Measurements from ENCODE around the gene OR4D6.

OR4D6 gene

DNA sequence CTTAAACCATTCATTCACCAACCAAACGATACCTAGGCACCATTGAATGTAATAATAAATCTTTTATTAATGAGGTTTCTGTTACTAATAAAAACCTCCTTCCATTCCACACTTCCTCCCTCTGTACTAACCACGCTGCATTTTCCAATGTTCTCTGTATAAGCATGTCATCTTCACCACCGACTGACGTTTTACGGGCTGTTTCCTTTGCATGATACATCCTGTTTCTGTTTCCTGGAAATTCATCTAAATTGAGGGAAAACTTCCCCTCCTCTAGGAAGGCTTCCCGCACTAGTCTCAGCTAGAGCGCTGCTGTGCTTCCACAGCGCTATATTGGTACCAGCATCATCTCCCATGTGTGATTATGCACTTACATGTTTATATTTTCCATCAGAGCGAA is 18.4 kb downstream of the OR4D6 start:
- Histone ChIP-seq H4K8ac (ENCODE audit: low read depth, low read length) (no peak overlapping the region), H3K79me2 (ENCODE audit: control insufficient read depth, insufficient read depth, low read length) (no peaks in the 10 kb centered on the region), H3K4me1 (ENCODE audit: control insufficient read depth, low read depth, low read length) (no peaks in the 10 kb centered on the region), H2BK15ac (replicated peaks; ENCODE audit: low read depth) (no peak overlapping the region), H2BK5ac (ENCODE audit: low read length) (no peak overlapping the region), H3K18ac (ENCODE audit: low read length) (no peak overlapping the region), H3K23ac (ENCODE audit: low read length) (no peak overlapping the region), H3K27ac (ENCODE audit: low read depth, low read length) (no peak overlapping the region), H2AK5ac (ENCODE audit: low read length) (no peak overlapping the region), H3K36me3 (ENCODE audit: control insufficient read depth, insufficient read depth, low read length) (no peaks in the 10 kb centered on the region), H3K4me3 (ENCODE audit: low read length) (no peak overlapping the region), H3K4ac (ENCODE audit: low read depth, low read length) (no peak overlapping the region), H2BK120ac (ENCODE audit: low read depth, low read length) (no peak overlapping the region), H3K79me1 (ENCODE audit: low read length) (no peaks in the 10 kb centered on the region), H3K27me3 (ENCODE audit: insufficient read depth, low read length, poor library complexity) (no peaks in the 10 kb centered on the region), H3K4me2 (ENCODE audit: low read length) (no peak overlapping the region), H3K9ac (ENCODE audit: low read length) (no peak overlapping the region), H4K5ac (ENCODE audit: low read length) (no peak overlapping the region), H3K56ac (ENCODE audit: low read length) (no peak overlapping the region)
- no CpG with 5 or more reads among the region's 9 CpGs for WGBS (ENCODE audit: extremely low coverage, insufficient coverage, low lambda C conversion rate)
- no peak for DNase-seq

DNA sequence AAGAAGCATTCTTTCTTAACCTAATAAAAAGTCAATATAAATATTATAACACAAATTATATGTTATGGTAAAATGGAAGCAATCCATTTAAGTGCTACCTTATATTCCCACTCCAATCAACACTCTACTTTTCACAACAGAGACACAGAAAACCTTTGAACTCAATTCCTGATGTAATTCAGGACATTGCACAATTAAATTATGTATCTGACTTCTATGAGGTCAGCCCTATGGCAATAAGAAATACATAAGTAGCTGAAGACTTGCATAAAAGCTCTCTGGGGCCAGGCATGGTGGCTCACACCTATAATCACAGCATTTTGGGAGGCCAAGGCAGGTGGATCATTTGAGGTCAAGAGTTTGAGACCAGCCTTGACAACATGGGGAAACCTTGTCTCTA is 23.1 kb downstream of the OR4D6 start:
- H3K23ac ChIP-seq (ENCODE audit: low read length): no peak overlapping the region
- H3K4ac ChIP-seq (ENCODE audit: low read depth, low read length): no peak overlapping the region
- H3K79me2 ChIP-seq (ENCODE audit: control insufficient read depth, insufficient read depth, low read length): no peaks in the 10 kb centered on the region
- no peak overlapping the region for H3K9ac ChIP-seq (ENCODE audit: low read length)
- no peaks in the 10 kb centered on the region for H3K4me1 ChIP-seq (ENCODE audit: control insufficient read depth, low read depth, low read length)
- H3K18ac ChIP-seq (ENCODE audit: low read length): no peak overlapping the region
- H3K27me3 ChIP-seq (ENCODE audit: insufficient read depth, low read length, poor library complexity): no peaks in the 10 kb centered on the region
- no peaks in the 10 kb centered on the region for H3K79me1 ChIP-seq (ENCODE audit: low read length)
- no peak overlapping the region for H2BK5ac ChIP-seq (ENCODE audit: low read length)
- DNase-seq: no peak
- H3K4me3 ChIP-seq (ENCODE audit: low read length): no peak overlapping the region
- no peak overlapping the region for H2AK5ac ChIP-seq (ENCODE audit: low read length)
- no peak overlapping the region for H3K4me2 ChIP-seq (ENCODE audit: low read length)
- H3K36me3 ChIP-seq (ENCODE audit: control insufficient read depth, insufficient read depth, low read length): no peaks in the 10 kb centered on the region
- H3K56ac ChIP-seq (ENCODE audit: low read length): no peak overlapping the region
- H2BK120ac ChIP-seq (ENCODE audit: low read depth, low read length): no peak overlapping the region
- no peak overlapping the region for H4K8ac ChIP-seq (ENCODE audit: low read depth, low read length)
- no peak overlapping the region for H2BK15ac ChIP-seq (replicated peaks; ENCODE audit: low read depth)
- H4K5ac ChIP-seq (ENCODE audit: low read length): no peak overlapping the region
- H3K27ac ChIP-seq (ENCODE audit: low read depth, low read length): no peak overlapping the region

DNA sequence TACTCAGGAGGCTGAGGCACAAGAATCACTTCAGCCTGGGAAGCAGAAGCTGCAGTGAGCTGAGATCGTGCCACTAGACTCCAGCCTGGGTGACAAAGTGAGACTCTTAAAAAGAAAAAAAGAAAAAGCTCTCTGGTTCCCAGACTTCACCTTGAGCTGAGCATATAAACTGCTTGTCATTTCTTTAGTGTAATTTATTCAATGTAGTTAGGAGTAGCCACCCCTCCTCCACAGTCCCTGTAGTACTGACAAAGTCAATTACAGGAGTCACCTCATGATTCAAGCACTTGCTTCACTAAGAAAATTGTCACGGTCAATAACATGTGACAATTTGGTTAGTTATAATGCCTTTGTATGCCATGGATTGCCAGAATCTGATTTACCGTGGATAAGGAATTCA is 23.6 kb downstream of the OR4D6 start:
- H3K79me2 ChIP-seq (ENCODE audit: control insufficient read depth, insufficient read depth, low read length): no peaks in the 10 kb centered on the region
- H3K4ac ChIP-seq (ENCODE audit: low read depth, low read length): no peak overlapping the region
- no peak overlapping the region for H4K5ac ChIP-seq (ENCODE audit: low read length)
- no peak overlapping the region for H3K4me2 ChIP-seq (ENCODE audit: low read length)
- no peaks in the 10 kb centered on the region for H3K27me3 ChIP-seq (ENCODE audit: insufficient read depth, low read length, poor library complexity)
- H4K8ac ChIP-seq (ENCODE audit: low read depth, low read length): no peak overlapping the region
- H3K36me3 ChIP-seq (ENCODE audit: control insufficient read depth, insufficient read depth, low read length): no peaks in the 10 kb centered on the region
- no peak overlapping the region for H2BK5ac ChIP-seq (ENCODE audit: low read length)
- H3K23ac ChIP-seq (ENCODE audit: low read length): no peak overlapping the region
- H3K18ac ChIP-seq (ENCODE audit: low read length): no peak overlapping the region
- H3K9ac ChIP-seq (ENCODE audit: low read length): no peak overlapping the region
- H3K27ac ChIP-seq (ENCODE audit: low read depth, low read length): no peak overlapping the region
- no peak overlapping the region for H2BK120ac ChIP-seq (ENCODE audit: low read depth, low read length)
- no peak overlapping the region for H3K56ac ChIP-seq (ENCODE audit: low read length)
- no peak overlapping the region for H3K4me3 ChIP-seq (ENCODE audit: low read length)
- no peaks in the 10 kb centered on the region for H3K79me1 ChIP-seq (ENCODE audit: low read length)
- no CpG with 5 or more reads among the region's 3 CpGs for WGBS (ENCODE audit: extremely low coverage, insufficient coverage, low lambda C conversion rate)
- no peak overlapping the region for H2AK5ac ChIP-seq (ENCODE audit: low read length)
- no peak for DNase-seq
- no peak overlapping the region for H2BK15ac ChIP-seq (replicated peaks; ENCODE audit: low read depth)
- H3K4me1 ChIP-seq (ENCODE audit: control insufficient read depth, low read depth, low read length): no peaks in the 10 kb centered on the region

DNA sequence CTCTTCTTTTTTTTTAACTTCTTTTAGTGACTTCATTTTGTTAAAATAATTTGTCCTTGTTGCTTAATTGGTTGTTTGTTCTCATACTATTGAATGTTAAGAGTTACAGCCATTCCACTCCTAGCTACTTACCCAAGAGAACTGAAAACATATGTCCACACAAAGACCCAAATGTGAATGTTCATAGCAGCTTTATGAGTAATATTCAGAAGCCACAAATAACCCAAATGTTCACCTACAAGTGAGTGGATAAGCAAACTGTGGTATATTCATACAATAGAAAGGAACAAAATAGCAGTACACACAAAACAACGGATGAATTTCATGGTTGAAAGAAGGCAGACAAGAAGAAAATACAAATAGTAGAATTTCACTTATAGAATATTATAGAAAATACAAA is 45.2 kb downstream of the OR4D6 start:
- WGBS (ENCODE audit: extremely low coverage, insufficient coverage, low lambda C conversion rate): no CpG with 5 or more reads among the region's 1 CpG
- no peak overlapping the region for H3K9ac ChIP-seq (ENCODE audit: low read length)
- no peak overlapping the region for H3K56ac ChIP-seq (ENCODE audit: low read length)
- H4K5ac ChIP-seq (ENCODE audit: low read length): no peak overlapping the region
- H3K4ac ChIP-seq (ENCODE audit: low read depth, low read length): no peak overlapping the region
- H2BK5ac ChIP-seq (ENCODE audit: low read length): no peak overlapping the region
- no peaks in the 10 kb centered on the region for H3K36me3 ChIP-seq (ENCODE audit: control insufficient read depth, insufficient read depth, low read length)
- no peak overlapping the region for H3K4me3 ChIP-seq (ENCODE audit: low read length)
- H3K23ac ChIP-seq (ENCODE audit: low read length): no peak overlapping the region
- no peak for DNase-seq
- H2BK120ac ChIP-seq (ENCODE audit: low read depth, low read length): no peak overlapping the region
- H3K27me3 ChIP-seq (ENCODE audit: insufficient read depth, low read length, poor library complexity): no peaks in the 10 kb centered on the region
- no peaks in the 10 kb centered on the region for H3K79me2 ChIP-seq (ENCODE audit: control insufficient read depth, insufficient read depth, low read length)
- H3K4me1 ChIP-seq (ENCODE audit: control insufficient read depth, low read depth, low read length): no peaks in the 10 kb centered on the region
- no peak overlapping the region for H2BK15ac ChIP-seq (replicated peaks; ENCODE audit: low read depth)
- H2AK5ac ChIP-seq (ENCODE audit: low read length): no peak overlapping the region
- no peak overlapping the region for H3K18ac ChIP-seq (ENCODE audit: low read length)
- no peaks in the 10 kb centered on the region for H3K79me1 ChIP-seq (ENCODE audit: low read length)
- H3K27ac ChIP-seq (ENCODE audit: low read depth, low read length): no peak overlapping the region
- H4K8ac ChIP-seq (ENCODE audit: low read depth, low read length): no peak overlapping the region
- no peak overlapping the region for H3K4me2 ChIP-seq (ENCODE audit: low read length)

DNA sequence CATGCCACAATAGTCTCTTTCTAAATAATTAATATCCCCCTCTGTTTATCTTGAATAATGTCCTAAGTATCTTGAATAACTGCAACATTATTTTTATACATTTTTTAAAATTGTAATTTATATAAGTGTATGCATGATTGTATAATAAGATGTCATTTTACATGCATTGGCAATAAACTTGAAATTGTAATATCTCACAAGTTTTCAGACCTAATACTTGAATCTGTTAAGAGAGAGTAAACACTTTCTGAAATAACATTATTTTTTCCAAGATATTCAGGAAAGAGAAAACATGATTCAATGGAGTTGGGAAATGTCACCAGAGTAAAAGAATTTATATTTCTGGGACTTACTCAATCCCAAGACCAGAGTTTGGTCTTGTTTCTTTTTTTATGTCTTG is 46.5 kb downstream of the OR4D6 start, which contains the start of gene OR4D11:
Gene OR4D11, plus strand, starts transcription at position 301 of the 400 bp plus-strand sequence. Its CDS starts 0 bp downstream, at position 301.
- Histone ChIP-seq H3K23ac (ENCODE audit: low read length) (no peak within 1 kb of the TSS), H3K27ac (ENCODE audit: low read depth, low read length) (no peak within 1 kb of the TSS), H2AK5ac (ENCODE audit: low read length) (no peak within 1 kb of the TSS), H2BK15ac (replicated peaks; ENCODE audit: low read depth) (no peak within 1 kb of the TSS), H2BK120ac (ENCODE audit: low read depth, low read length) (no peak within 1 kb of the TSS), H3K79me2 (ENCODE audit: control insufficient read depth, insufficient read depth, low read length) (no peaks in the 10 kb centered on the region), H3K4ac (ENCODE audit: low read depth, low read length) (no peak within 1 kb of the TSS), H4K8ac (ENCODE audit: low read depth, low read length) (no peak within 1 kb of the TSS), H3K18ac (ENCODE audit: low read length) (no peak within 1 kb of the TSS), H3K27me3 (ENCODE audit: insufficient read depth, low read length, poor library complexity) (no peaks in the 10 kb centered on the region), H3K4me1 (ENCODE audit: control insufficient read depth, low read depth, low read length) (no peaks in the 10 kb centered on the region), H3K79me1 (ENCODE audit: low read length) (no peaks in the 10 kb centered on the region), H3K4me3 (ENCODE audit: low read length) (no peak within 1 kb of the TSS), H3K36me3 (ENCODE audit: control insufficient read depth, insufficient read depth, low read length) (no peaks in the 10 kb centered on the region), H3K4me2 (ENCODE audit: low read length) (no peak within 1 kb of the TSS), H3K56ac (ENCODE audit: low read length) (no peak within 1 kb of the TSS), H2BK5ac (ENCODE audit: low read length) (no peak within 1 kb of the TSS), H4K5ac (ENCODE audit: low read length) (no peak within 1 kb of the TSS), H3K9ac (ENCODE audit: low read length) (no peak within 1 kb of the TSS)
- DNase-seq: no peak
